GM19099 (cell line): ENCODE results near the gene AATK.

Experiments
- POLR2A ChIP-seq: IDR thresholded peaks from 3 replicates; pipeline ENCODE4 v1.6.1; 2011; ENCODE audit warnings: low read depth; ENCODE audit not compliant: insufficient read length; ENCODE audit errors: extremely low read depth

The AATK gene

DNA sequence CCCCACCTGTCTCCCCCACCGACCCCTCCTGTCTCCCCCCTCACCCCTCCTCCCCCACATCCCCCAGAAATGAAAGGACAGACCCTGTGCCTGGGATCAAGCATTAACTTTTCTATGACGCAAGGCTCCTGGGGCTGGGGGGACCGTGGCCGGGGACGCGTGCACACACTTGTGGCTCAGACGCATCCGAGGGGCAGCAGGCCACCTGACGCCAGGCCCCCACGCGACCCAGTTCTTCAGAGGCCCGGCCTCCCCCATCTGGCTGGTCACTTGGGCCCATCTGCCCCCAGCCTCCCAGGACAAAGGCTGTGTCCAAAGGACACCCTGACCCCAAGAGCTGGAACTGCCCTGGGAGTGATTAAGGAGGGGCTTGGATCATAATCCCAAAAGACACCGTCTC is 14.7 kb downstream of the AATK start:
- TF ChIP-seq POLR2A = no peak

DNA sequence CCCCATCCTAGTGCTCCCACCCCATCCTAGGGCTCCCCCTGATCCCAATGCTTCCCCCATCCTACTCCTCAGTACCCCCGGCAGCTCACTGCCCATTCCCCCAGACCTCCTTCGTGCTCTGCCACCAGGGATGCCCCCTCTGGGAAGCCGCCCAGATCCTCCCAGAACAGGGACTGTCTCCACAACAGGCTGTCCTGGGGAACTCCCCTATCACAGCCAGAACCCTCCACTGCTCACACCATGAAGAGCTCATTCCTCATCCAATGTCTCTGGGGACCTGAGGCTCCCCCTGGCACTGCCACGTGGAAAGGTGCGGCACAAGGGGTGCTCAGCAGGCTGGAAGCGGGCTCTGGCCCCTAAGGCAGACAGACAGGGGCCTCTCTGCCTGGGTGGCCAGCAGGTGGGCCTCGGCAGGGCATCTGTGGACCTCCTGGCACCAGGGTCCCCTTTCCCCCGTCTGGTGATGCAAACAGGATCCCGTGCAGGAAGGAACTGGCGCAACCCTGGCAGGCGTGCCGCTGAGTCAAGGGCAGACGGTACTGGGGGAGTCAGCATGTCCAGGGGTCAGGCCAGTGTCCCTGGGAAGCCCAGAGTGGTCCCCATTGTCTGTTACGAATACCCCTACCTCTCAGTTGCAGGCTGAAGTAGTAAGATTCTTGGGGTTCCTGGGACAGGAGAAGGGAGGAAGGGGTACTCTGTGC is 15.5 kb downstream of the AATK start:
- TF ChIP-seq POLR2A = no peak

DNA sequence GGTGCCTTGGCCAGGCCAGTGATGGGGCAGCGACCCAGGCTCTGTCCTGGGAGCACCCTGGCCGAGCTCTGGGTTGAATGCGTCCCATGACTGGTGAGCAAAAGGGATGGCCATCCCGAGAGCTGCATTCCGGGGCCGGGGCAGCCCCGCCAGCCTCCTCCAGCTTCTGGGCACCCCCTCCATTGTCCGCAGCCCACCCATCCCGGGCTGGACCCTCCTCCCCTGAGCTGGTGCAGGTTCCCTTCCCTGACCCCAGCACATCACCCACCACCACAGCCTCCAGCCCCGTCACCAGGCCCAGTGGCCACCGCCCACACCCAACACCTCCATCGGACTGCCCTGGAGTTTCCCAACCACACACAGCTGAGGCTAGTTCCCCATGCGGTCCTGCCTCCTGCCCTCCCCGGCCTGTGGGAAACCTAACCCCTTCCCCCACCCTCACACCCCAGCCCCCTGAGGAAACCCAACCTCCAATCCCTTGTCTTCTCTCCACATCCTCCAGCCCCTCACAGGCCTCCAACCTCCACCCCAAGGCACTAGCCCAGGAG is 17.0 kb downstream of the AATK start:
- TF ChIP-seq POLR2A = no peak

DNA sequence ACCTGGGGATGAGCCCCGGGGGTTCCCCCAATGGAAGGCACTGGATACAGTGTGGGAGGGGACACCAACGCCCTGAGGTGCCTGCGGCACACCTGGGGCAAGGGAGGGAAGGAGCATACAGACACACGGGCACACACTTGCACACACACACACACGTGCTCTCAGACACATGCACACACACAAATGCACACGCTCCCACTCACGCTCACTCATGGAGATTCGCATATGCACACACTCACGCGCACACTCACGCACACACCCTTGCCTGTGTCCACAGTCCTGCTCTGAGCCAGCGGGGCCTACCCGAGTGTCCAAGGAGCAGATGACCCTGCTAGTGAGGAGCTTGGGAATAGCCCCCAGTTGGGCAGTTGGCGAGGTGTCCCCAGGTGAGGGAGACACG is 17.4 kb downstream of the AATK start:
- TF ChIP-seq POLR2A = no peak

DNA sequence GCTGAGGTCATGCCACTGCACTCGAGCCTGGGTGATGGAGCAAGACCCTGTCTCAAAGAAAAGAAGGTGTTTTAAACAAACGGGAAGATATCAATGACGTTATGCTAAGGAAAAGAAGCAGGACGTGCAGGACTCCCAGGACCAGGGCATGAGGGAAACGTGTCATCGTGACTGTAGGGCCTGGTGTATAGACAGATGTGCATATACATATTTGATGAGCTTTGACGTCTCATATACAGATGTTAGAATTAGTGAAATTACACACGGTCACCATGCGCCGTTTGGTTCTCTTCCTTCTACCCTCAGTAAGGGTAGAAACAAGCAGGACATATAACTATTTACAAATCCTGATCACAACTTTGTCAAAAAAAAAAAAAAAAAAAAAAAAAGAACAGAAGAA is 18.3 kb downstream of the AATK start:
- TF ChIP-seq POLR2A = no peak

DNA sequence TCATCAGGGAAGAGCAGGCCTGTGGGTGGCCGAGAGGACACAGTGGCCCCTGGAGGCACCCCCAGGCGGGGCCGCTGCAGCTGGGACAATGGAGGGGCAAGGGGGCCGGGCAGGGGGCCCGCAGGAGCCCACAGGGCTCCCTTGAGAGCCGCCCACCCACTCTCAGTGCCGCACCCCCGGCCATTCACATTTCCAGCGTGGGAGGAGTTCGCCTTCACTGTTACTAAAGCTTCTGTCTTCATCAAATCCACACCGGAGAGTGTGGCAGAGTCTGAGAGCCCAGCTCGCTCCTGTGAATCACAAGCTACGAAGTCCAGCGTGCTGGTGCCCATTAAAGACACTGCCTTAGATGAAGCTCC is 21.6 kb downstream of the AATK start:
- no peak for TF ChIP-seq POLR2A

DNA sequence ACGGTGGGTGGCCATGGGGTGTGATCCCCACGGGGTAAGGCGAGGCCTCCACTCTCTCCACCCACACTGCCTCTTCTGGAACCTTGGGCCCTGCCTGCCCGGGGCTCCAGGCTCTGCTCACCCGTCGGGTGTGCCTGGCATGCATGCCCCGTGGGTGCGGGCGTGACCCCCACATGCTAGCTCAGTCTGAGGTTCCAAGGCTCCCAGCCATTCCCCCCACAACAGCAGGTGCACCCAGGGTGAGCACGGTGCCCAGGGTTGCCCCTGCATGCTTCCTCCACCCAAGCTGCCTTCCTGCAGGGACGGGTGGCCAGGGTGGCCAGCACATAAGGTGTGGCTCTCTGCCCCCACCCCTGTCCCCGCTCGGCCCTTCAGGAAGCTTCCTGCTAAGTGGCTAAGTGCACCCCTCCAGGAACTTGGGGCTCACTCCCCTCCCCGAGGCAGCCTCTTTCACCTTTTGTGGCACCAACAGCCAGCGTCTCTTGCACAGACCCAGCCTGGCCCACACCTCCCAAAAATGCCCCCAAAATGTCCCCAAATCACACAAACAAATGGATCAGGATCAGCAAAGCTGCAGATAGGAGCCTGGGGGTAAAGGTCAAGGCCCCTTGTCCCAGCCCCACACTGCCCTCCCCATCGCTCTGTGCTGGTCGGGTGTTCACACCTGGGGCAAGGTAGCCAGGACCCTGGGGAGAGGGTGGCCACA is 22.2 kb downstream of the AATK start:
- TF ChIP-seq POLR2A = no peak

DNA sequence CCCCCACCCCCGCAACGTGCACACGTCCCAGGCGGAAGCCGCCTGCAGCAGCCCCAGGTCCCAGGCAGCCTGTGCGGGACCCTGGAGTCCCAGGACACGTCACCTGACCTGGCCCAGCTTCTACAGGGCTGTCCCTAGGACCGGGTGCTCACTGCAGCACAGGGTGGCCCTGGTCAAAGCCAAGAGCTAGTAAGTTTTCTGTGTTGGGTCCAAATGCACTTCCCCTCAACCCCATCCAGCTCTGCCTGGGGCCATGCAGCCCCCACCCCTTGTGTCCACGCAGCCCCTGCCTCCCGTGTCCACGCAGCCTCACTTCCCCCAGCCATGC is 22.9 kb downstream of the AATK start:
- TF ChIP-seq POLR2A = no peak

DNA sequence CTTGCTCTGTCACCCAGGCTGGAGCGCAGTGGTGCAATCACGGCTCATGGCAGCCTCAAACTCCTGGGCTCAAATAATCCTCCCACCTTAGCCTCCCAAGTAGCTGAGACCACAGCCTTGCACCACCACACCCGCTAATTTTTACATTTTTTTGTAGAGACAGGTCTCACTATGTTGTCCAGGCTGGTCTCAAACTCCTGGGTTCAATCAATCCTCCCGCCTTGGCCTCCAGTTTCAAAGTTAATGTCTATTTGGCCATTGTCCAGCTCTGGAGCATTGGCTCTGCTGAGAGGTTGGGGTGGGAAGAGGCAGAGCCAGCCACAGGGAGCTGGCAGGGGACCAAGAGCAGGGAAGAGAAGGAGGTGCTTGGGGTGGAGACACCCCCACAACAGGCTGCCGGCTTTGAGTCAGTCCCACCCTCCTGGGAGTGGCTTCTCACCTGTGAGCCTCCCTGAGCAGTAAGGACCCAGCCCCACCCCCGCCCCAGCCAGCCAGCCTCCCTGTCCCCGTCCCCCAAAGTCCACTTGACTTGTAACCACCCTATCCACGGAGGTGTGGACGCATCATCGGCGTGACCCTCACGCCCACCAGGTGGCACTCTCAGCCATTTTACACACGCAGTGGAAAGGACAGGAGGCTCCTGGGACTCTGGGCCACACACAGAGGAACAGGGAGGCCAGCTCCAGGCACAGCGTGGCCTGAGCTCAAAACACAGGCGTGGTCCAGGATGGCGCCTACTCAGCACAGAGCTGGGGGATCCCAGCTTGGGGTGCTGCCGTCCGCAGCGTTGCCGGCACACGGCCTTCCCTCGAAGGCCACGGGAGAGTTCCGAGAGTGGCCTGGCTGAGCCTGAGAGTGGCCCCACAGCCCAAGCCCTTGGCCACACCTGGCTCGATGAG is 23.5 kb downstream of the AATK start:
- TF ChIP-seq POLR2A = no peak

DNA sequence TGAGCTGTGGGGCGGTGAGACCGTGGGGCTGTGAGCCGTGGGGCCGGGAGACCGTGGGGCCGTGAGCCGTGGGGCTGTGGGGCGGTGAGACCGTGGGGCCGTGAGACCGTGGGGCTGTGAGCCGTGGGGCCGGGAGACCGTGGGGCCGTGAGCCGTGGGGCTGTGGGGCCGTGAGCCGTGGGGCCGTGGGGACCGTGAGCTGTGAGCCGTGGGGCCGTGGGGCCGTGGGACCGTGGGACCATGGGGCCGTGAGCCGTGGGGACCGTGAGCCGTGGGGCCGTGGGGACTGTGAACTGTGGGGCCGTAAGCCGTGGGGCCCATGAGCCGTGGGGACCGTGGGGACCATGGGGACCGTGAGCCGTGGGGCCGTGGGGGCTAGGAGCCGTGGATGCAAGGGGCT is 25.3 kb downstream of the AATK start:
- no peak for TF ChIP-seq POLR2A

DNA sequence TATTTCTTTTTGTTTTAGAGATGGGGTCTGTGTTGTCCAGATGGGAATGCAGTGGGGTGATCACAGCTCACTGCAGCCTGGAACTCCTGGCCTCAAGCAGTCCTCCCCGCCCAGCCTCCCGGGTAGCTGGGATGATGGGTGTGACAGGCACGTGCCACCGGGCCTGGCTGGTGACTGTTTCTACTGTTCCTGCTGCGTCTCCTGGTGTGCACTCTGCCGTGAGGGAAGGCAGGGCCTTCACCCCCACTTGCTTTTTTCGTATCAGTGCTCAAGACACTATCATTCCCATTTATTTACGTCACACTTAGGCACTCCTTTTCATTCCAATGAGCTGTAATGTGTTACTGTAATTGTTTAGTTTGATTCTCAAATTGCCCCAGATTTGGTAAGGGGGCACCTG is 26.0 kb downstream of the AATK start:
- TF ChIP-seq POLR2A = no peak

DNA sequence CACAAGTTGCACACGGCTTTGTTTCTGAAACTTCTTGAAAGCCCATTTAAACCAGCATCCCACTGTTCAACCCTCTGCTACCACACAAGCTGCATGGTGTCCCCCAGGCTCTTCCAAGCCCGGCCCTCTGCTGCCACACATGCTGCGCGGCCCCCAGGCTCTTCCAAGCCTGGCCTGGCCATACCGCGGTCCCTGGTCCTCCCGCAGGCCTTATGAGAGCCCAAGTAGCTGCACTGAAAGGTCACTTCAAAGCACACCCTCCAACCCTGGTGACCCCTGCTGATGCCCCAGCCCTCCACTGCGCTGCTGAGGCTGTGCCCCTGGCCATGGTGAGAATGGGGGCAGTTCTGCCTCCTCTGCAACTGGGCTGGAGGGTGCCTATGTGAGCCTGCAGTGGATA is 26.6 kb downstream of the AATK start:
- no peak for TF ChIP-seq POLR2A

DNA sequence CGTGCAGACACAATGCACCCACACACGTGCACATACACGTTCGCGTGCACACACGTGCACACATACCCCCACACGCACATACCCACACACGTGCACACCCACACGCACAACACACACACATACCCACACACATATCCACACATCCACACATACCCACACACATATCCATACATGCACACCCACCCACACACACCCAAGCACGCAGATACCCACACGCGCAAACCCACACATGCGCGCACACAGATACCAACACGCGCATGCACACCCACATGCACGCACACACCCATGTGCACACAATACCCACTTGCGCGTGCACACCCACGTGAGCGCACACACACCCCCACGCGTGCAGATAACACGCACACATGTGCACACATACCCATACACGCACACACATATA is 27.5 kb downstream of the AATK start:
- no peak for TF ChIP-seq POLR2A

DNA sequence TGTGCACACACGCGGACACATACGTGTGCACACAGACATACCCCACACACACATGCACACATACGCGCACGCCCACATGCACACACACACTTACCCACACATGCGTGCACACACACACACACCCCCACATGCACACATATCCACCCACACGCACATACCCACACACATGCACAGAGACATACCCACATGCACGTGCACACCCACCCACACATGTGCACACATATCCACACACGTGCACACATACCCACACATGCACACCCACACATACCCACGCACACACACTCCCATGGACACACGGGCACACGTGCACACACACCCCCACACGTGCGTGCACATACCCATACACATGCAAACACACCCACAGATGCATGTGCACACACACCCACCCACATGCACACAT is 27.9 kb downstream of the AATK start:
- no peak for TF ChIP-seq POLR2A

DNA sequence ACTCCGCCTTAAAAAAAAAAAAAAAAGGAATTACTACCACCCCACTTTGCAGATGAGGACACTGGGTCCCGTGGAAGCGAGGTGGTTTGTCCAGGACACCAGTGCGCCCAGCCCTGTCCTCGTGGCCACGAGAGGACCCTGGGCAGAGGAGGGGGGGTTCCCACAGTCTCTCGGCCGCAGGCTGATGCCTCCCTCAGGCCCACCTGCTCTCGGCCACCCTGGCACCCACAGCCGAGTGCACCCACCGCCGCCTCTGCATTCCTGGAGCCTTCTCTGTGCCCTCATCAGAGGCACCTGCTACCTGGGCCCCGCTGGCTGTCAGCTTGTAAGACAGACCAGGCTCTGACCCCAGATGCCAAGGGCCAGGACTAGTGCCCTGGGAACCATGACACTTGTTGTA is 28.8 kb downstream of the AATK start:
- no peak for TF ChIP-seq POLR2A

DNA sequence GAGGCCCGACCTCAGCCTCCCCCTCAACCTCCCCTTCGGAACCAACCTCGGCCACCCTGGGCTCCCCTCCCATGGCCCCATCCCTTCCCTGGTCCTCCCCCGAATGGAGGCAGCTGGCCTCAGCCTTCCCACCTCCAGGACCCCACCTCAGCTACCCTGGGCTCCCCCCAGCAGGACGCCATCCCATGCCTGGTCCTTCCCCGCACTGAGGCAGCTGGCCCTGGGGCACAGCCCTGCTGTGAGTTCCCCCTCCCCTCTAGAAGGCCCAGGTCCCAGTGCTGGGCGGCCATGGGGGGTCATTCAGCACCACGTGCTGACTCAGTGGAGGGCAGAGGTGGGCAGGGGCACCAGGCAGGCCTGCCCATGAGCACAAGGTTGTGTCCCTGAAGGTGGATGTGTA is 29.7 kb downstream of the AATK start:
- TF ChIP-seq POLR2A = no peak
